OCI-LY1 (cell line): Measurements from ENCODE around the gene EBF3.

Experiments
- CTCF ChIP-seq: fragments of 200-600 bp; sonication (generic), shearing (Covaris generic); IDR thresholded peaks from 2 replicates; pipeline ENCODE4 v1.5.1; 2017; ENCODE audit warnings: mild to moderate bottlenecking, antibody characterized with exemption, low read length, moderate library complexity, mixed read lengths
- EZH2 ChIP-seq: fragments of 200-600 bp; sonication (generic), shearing (Covaris generic); IDR thresholded peaks from 2 replicates; pipeline ENCODE4 v1.8.0; 2017; ENCODE audit warnings: borderline replicate concordance, mixed run types, mild to moderate bottlenecking, antibody characterized with exemption, low read length, moderate library complexity, mixed read lengths

GRCh38 chr10:129950676-129951075 lies 13.4 kb downstream of the EBF3 start:
- TF ChIP-seq CTCF, result no peak
- no peak for TF ChIP-seq EZH2
